SK-N-MC (cell line): ENCODE measurements around the gene ALDOC.

Experiments used
- DNase-seq: peaks from one replicate; pipeline ENCODE4 v3.0.0-alpha.2; 2011; ENCODE audit warnings: low read depth, low spot score
- H3K27ac ChIP-seq: fragments of 200-600 bp; sonication (generic); 2 replicates; pipeline ENCODE4 v1.5.1; 2016; ENCODE audit warnings: mixed run types
- H3K36me3 ChIP-seq: fragments of 200-600 bp; sonication (generic); 2 replicates; pipeline ENCODE4 v1.6.1; 2017; ENCODE audit warnings: antibody characterized with exemption, low read length, mixed read lengths; ENCODE audit not compliant: insufficient read depth
- H3K4me3 ChIP-seq: fragments of 200-600 bp; sonication (generic); 2 replicates; pipeline ENCODE4 v1.5.1; 2016
- H3K9ac ChIP-seq: fragments of 200-600 bp; sonication (generic); 2 replicates; pipeline ENCODE4 v1.8.0; 2017; ENCODE audit warnings: mixed run types, mixed read lengths; ENCODE audit not compliant: insufficient read length
- H3K9me3 ChIP-seq: fragments of 200-600 bp; sonication (generic); 2 replicates; pipeline ENCODE4 v1.6.1; 2017; ENCODE audit warnings: low read depth, mild to moderate bottlenecking, antibody characterized with exemption, low read length, moderate library complexity, mixed read lengths
- EZH2 ChIP-seq: fragments of 200-600 bp; sonication (generic); IDR thresholded peaks from one replicate; pipeline ENCODE4 v1.6.1; 2017; ENCODE audit warnings: antibody characterized with exemption
- FOXP2 ChIP-seq: optimal IDR thresholded peaks from 2 replicates; pipeline ENCODE3; 2011; ENCODE audit warnings: mild to moderate bottlenecking, moderate library complexity; ENCODE audit not compliant: insufficient read depth; ENCODE audit errors: extremely low read length, control extremely low read depth
- POLR2AphosphoS5 ChIP-seq: IDR thresholded peaks from 2 replicates; pipeline ENCODE4 v1.6.1; 2012; ENCODE audit warnings: mild to moderate bottlenecking, low read depth, low read length, borderline replicate concordance

Gene ALDOC

DNA sequence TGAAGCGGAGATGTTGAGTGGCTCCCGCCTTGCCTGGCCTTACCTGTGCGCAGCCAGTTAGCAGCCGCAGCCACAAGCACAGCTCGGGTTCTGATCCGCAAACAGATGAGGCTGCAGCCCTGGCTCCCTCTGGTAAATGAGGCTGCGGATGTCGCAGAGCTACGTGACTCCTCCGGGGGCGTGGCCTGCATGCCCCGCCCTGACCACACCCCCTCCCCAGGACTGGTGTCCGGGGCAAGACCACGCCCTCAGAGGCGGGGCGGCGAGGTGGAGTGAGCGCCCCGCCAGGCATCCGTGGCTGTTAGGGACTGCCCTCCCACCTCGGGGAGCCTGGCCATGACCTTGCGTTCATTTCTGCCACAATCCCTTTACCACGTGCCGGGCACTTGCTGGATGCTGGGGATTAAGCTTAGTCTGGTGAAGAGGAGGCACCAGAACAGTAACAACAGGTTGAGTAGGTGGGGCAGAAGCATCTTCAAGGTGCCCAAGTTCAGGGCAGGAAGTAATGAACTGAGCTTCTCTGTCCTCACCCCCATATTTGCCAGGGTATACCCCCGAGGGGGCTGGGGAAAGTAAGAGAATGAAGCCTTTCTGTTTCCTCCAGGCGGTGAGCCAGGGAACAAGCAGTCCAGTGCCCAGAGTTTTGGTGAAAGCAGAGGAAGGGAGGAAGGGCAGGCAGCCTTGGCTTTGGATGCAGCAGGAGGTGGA lies at the start of gene ALDOC:
TSS of gene ALDOC (minus strand) at position 138 of the 708 bp plus-strand sequence. CDS start 1,363 bp downstream, outside the sequence.
- peak; percentile 51 for TF ChIP-seq POLR2AphosphoS5
- no peak for TF ChIP-seq FOXP2
- TF ChIP-seq EZH2: no peak
- no peaks in the 10 kb centered on the region for H3K9me3 ChIP-seq
- DNase-seq: no peak
- H3K4me3 ChIP-seq: no peak within 1 kb of the TSS
- peaks cover 46% of the 10 kb centered on the region for H3K36me3 ChIP-seq
- no peak within 1 kb of the TSS for H3K9ac ChIP-seq
- H3K27ac ChIP-seq: peak within 1 kb of the TSS; percentile 28; the same call in 1 of the 2 replicates

DNA sequence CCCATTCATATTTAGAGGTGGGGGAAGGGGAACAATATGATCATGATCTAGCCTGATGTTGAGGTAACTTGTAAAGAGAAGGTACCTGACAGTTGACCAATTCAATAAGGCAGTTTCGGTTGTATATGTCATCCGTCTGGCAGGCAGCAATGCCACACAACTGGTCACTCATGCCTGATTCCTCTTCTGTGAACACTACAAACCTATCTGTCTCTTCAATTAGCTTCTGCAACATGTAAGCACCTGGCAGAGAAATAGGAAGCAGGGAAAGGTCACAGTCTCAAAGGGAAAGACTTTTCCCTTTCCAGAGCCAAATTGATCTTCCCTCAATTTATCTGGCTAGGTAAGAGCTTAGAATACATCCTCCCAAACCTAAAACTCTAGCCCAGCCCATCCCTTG lies 47.5 kb upstream of the ALDOC start:
- Histone ChIP-seq H3K4me3 (no peak overlapping the region), H3K27ac (no peak overlapping the region), H3K9me3 (no peaks in the 10 kb centered on the region), H3K9ac (no peak overlapping the region), H3K36me3 (peaks cover 79% of the 10 kb centered on the region)
- TF ChIP-seq FOXP2 (no peak), EZH2 (no peak), POLR2AphosphoS5 (no peak)
- DNase-seq: no peak

DNA sequence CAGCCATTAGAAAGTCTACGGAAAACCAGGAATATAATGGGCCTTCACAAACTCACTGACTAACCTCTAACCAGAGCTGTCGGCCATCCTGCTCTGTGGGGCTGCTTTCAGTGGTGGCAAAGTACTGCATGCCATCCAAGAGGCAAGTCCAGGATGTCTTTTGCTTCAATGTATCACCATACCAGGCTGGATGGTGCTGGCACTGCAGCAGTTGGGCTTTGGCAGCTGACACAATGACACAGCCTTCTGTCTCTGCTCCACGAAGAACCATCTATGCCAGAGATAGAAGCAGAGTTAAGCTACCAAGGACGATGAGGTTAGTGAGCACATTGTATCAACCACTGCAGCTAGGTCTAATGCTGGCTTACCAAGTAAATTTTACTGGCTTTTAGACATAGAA lies 47.0 kb upstream of the ALDOC start:
- Histone ChIP-seq H3K36me3 (peaks cover 83% of the 10 kb centered on the region), H3K27ac (no peak overlapping the region), H3K9me3 (no peaks in the 10 kb centered on the region), H3K4me3 (no peak overlapping the region), H3K9ac (no peak overlapping the region)
- TF ChIP-seq POLR2AphosphoS5 (no peak), FOXP2 (no peak), EZH2 (no peak)
- no peak for DNase-seq

GRCh38 chr17:28622186-28622585 lies 45.5 kb upstream of the ALDOC start:
- peaks cover 86% of the 10 kb centered on the region for H3K36me3 ChIP-seq
- no peak overlapping the region for H3K9ac ChIP-seq
- no peaks in the 10 kb centered on the region for H3K9me3 ChIP-seq
- TF ChIP-seq FOXP2 (no peak), EZH2 (no peak), POLR2AphosphoS5 (no peak)
- DNase-seq: no peak
- no peak overlapping the region for H3K4me3 ChIP-seq
- no peak overlapping the region for H3K27ac ChIP-seq

DNA sequence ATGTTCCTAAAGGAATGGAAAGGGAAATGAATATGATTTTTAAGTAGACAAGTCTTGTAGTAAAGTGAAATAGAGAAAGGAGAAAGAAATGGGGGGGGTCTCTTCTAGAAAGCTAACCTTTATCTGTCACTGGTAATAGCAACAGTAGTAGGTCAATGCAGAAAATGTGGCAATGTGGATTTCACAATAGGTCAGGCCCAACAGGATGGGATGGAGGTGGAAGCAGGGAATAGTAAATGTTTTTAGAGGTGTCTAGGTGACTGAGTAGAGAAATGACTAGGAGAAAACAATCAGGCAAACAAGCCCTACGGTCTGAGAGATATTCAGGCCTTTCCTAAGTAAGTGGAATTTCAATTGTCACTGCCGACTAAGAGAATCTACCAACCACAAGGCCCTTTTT lies 43.3 kb upstream of the ALDOC start:
- Histone ChIP-seq H3K36me3 (peaks cover 95% of the 10 kb centered on the region), H3K9me3 (no peaks in the 10 kb centered on the region), H3K27ac (no peak overlapping the region), H3K9ac (no peak overlapping the region), H3K4me3 (no peak overlapping the region)
- no peak for DNase-seq
- TF ChIP-seq EZH2 (no peak), FOXP2 (no peak), POLR2AphosphoS5 (no peak)

GRCh38 chr17:28618464-28618863 lies 41.8 kb upstream of the ALDOC start:
- TF ChIP-seq EZH2 (no peak), FOXP2 (no peak), POLR2AphosphoS5 (no peak)
- Histone ChIP-seq H3K4me3 (no peak overlapping the region), H3K9ac (no peak overlapping the region), H3K9me3 (no peaks in the 10 kb centered on the region), H3K36me3 (peaks cover 91% of the 10 kb centered on the region), H3K27ac (no peak overlapping the region)
- DNase-seq: no peak

DNA sequence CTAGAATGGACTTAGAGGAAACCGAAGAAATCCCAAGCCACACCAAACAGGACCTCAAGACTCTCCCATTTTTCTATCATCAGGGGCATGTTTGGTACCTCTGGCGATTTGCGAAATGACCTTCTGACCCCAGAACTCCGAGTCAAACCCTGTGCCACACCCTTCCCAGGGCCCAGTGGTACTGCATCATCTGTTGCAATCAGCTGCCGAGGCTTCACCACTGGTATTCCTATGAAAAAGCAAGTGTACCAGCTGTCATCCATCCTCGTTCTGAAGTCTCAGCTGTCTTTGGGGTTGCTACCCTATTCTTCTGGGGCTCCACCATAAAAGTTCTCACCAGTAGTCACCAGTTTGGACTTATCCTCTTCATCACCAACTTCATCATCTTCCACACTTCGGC lies 39.6 kb upstream of the ALDOC start:
- Histone ChIP-seq H3K4me3 (no peak overlapping the region), H3K27ac (no peak overlapping the region), H3K9me3 (no peaks in the 10 kb centered on the region), H3K36me3 (peaks cover 75% of the 10 kb centered on the region), H3K9ac (no peak overlapping the region)
- TF ChIP-seq FOXP2 (no peak), POLR2AphosphoS5 (no peak), EZH2 (no peak)
- DNase-seq: no peak

DNA sequence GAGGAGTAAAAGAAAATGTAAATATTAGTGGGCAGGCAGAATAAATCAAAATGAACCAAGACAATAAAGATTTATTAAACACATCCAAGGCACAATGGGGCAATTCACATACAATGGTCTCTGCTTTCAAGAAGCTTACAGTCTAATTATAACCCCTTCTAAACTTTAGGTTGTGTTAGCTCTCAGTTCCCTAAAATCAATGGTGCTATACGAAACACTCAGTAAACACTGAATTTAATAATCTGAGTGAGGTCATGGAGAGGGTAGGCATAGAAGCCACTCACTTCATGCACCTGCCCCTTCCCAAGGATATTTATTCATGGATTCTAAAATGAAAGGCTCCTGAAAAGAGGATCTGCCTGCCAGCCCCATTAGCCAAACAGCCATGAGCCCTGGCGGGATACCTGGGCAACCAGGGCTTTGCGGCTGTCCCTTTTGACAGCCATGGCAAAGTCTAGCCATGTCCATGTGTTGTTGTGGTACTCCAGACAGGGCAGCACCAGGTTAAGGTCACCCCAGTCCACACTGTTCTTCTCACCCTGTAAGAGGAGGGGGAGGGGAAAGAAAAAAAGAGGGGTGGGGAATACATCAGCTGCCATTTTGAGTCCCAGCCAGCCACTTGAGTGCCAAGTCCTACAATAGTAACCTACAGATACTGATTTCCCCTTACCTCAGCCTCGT lies 38.7 kb upstream of the ALDOC start:
- H3K9me3 ChIP-seq: no peaks in the 10 kb centered on the region
- no peak for DNase-seq
- peaks cover 66% of the 10 kb centered on the region for H3K36me3 ChIP-seq
- no peak for TF ChIP-seq EZH2
- no peak for TF ChIP-seq FOXP2
- TF ChIP-seq POLR2AphosphoS5: no peak
- H3K27ac ChIP-seq: no peak overlapping the region
- no peak overlapping the region for H3K4me3 ChIP-seq
- no peak overlapping the region for H3K9ac ChIP-seq
